SHP77 (cell line): Measurements from ENCODE around the gene CARD14.
"Not testable (repeated sequence)": the region's sequence is repeated elsewhere in the genome, so short reads cannot be mapped to it uniquely, and the experiment has no call there.

Source experiments
- DNase-seq, 2 experiments: peaks; one replicate each; lab custom pipeline; 2025; lab: John Stamatoyannopoulos, UW

Gene CARD14

GRCh38 chr17:80147035-80147822 is 22.6 kb upstream of the CARD14 start, which contains the start of gene EIF4A3:
TSS of gene EIF4A3 (minus strand) at chr17:80147128. CDS start at chr17:80146961, 167 bp downstream.
- DNase-seq, result peak; percentile 100

GRCh38 chr17:80151333-80151732 is 18.5 kb upstream of the CARD14 start:
- no peak for DNase-seq

GRCh38 chr17:80152081-80152702 is 17.6 kb upstream of the CARD14 start:
- DNase-seq, result no peak

- no peak for DNase-seq
Measured at GRCh38 chr17:80153004-80153403, 16.8 kb upstream of the CARD14 start.

- DNase-seq, result no peak
Measured at GRCh38 chr17:80154166-80154565, 15.7 kb upstream of the CARD14 start.

- DNase-seq, result not testable (repeated sequence)
Measured at GRCh38 chr17:80155600-80155999, 14.2 kb upstream of the CARD14 start.

GRCh38 chr17:80158846-80159245 is 11.0 kb upstream of the CARD14 start:
- no peak for DNase-seq

GRCh38 chr17:80160536-80160935 is 9.3 kb upstream of the CARD14 start:
- no peak for DNase-seq

- no peak for DNase-seq
Measured at GRCh38 chr17:80163336-80163735, 6.5 kb upstream of the CARD14 start.

- no peak for DNase-seq
Measured at GRCh38 chr17:80164185-80164584, 5.6 kb upstream of the CARD14 start.

- no peak for DNase-seq
Measured at GRCh38 chr17:80166446-80166845, 3.4 kb upstream of the CARD14 start.

- DNase-seq, result no peak
Measured at GRCh38 chr17:80168371-80168770, 1.5 kb upstream of the CARD14 start.

GRCh38 chr17:80169107-80169506 is 723 bp upstream of the CARD14 start:
- DNase-seq, result no peak

- no peak for DNase-seq
Measured at GRCh38 chr17:80171681-80172080, 1.9 kb downstream of the CARD14 start.

GRCh38 chr17:80173126-80173525 is 3.3 kb downstream of the CARD14 start:
- DNase-seq, result no peak

GRCh38 chr17:80173916-80174315 is 4.1 kb downstream of the CARD14 start:
- DNase-seq, result no peak

- no peak for DNase-seq
Measured at GRCh38 chr17:80176757-80177156, 6.9 kb downstream of the CARD14 start.

GRCh38 chr17:80177986-80178595 is 8.3 kb downstream of the CARD14 start:
- no peak for DNase-seq

- peak; percentile 40 to 46 for DNase-seq
Measured at GRCh38 chr17:80180192-80180591, 10.4 kb downstream of the CARD14 start.

GRCh38 chr17:80181431-80181830 is 11.6 kb downstream of the CARD14 start:
- no peak for DNase-seq

- DNase-seq, result no peak
Measured at GRCh38 chr17:80182118-80182844, 12.5 kb downstream of the CARD14 start.

GRCh38 chr17:80182845-80183223 is 13.0 kb downstream of the CARD14 start:
- DNase-seq, result no peak
